Transverse colon (tissue), 1 donor: Measurements from ENCODE around the gene IL19.

Source experiments
- EP300 ChIP-seq: sonication (generic); formaldehyde crosslinking; IDR thresholded peaks from one replicate; pipeline ENCODE4 v1.6.1; 2017; ENCODE audit warnings: antibody characterized with exemption, low read depth
- POLR2A ChIP-seq: fragments of 450-650 bp; IDR thresholded peaks from one replicate; pipeline ENCODE4 v1.6.1; 2016; ENCODE audit warnings: antibody characterized with exemption, mild to moderate bottlenecking, moderate library complexity

DNA sequence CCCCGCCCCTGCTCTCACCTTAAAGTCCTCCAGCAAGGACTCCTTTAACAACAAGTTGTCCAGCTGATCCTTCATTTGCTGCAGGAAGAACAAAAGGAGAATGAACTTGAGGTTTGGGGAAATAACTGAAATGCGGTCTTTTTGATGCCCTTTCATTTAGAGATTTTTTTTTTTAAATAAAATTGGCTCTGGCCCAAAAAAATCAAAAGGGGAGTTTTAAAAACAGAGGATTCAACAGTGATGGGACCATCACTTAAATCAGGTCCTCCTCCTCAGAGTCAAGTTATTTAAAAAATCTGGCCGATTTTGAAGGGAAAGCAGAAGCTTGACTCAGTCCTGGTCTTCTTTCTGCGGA lies 742 bp downstream of the IL19 start:
- TF ChIP-seq POLR2A = no peak
- no peak for TF ChIP-seq EP300
